Measurements from ENCODE around the gene FZD8.

The FZD8 gene

DNA sequence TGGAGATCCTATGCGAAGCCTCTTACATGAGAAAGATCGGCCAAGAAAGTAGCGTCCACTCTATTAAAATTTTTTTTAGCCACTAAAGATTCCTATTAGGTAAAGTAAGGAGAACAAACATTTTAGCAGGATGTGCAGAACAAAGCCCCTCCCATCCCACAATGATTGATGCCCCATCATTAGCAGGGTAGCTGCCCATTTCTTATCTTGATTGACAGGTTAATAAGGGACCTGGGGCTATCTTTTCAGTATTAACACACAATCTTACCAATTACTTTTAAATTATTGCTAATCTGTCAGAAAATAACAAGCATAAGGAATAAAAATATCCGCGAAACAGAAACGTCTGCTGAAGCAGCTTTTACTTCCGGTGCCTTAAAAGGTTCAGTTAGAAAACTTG, 5.1 kb downstream of the FZD8 start:
- no peak overlapping the region for H4K8ac ChIP-seq (ENCODE audit: low read depth, low read length)
- peak overlapping the region; percentile 29 for H3K4me2 ChIP-seq (ENCODE audit: insufficient read depth, low read length, poor library complexity, severe bottlenecking)
- H2BK15ac ChIP-seq (ENCODE audit: low read length): no peak overlapping the region
- peaks cover 4% of the 10 kb centered on the region for H3K79me1 ChIP-seq (ENCODE audit: low read depth, low read length)
- no peak overlapping the region for H3K4ac ChIP-seq (ENCODE audit: low read length)
- no peak overlapping the region for H3K14ac ChIP-seq (ENCODE audit: low read length)
- peak overlapping the region; percentile 51 for H2AFZ ChIP-seq (ENCODE audit: low read length)
- H2BK12ac ChIP-seq (ENCODE audit: low read length): no peak overlapping the region
- no peak overlapping the region for H2AK5ac ChIP-seq (ENCODE audit: low read depth, low read length)
- DNase-seq (ENCODE audit: low spot score): peak; percentile 52
- no peak overlapping the region for H3K9ac ChIP-seq (ENCODE audit: low read depth, low read length, poor library complexity)
- no peak overlapping the region for H2BK5ac ChIP-seq (ENCODE audit: low read length)
- no peak overlapping the region for H2BK120ac ChIP-seq (ENCODE audit: low read depth, low read length)
- WGBS, 2 donors (ENCODE audit: extremely low coverage in 2 of 2, insufficient read length in 2 of 2, insufficient replicate concordance in 1 of 2): no CpG with 5 or more reads among the region's 7 CpGs
- peaks cover 6 to 14% of the 10 kb centered on the region in 2 donors for H3K4me1 ChIP-seq (ENCODE audit: control insufficient read depth in 2 of 2, insufficient read depth in 1 of 2, low read depth in 1 of 2, low read length in 2 of 2)
- H3K18ac ChIP-seq (ENCODE audit: low read length): no peak overlapping the region
- H3K27ac ChIP-seq (replicated peaks; ENCODE audit: low read length): peak overlapping the region; percentile 89
- peaks cover 0 to 47% (median 0%) of the 10 kb centered on the region in 3 experiments for H3K27me3 ChIP-seq (ENCODE audit: control insufficient read depth in 3 of 3, insufficient read depth in 3 of 3, low read depth in 1 of 3, low read length in 3 of 3)
- H3K4me3 ChIP-seq (ENCODE audit: low read length in 2 of 2): no peak overlapping the region
- no peak overlapping the region for H3K23ac ChIP-seq (ENCODE audit: low read depth, low read length, poor library complexity)
- H4K91ac ChIP-seq (ENCODE audit: low read depth, low read length, poor library complexity): no peak overlapping the region
- H3K36me3 ChIP-seq (replicated peaks in 1 of 2; ENCODE audit: control insufficient read depth in 2 of 2, insufficient read depth in 2 of 2, low read length in 2 of 2): peaks cover 0 to 9% of the 10 kb centered on the region in 2 donors
- H3K9me3 ChIP-seq (replicated peaks in 1 of 2; ENCODE audit: control insufficient read depth in 2 of 2, insufficient read depth in 1 of 2, low read depth in 1 of 2, low read length in 2 of 2): peaks cover 0 to 4% of the 10 kb centered on the region in 2 donors

DNA sequence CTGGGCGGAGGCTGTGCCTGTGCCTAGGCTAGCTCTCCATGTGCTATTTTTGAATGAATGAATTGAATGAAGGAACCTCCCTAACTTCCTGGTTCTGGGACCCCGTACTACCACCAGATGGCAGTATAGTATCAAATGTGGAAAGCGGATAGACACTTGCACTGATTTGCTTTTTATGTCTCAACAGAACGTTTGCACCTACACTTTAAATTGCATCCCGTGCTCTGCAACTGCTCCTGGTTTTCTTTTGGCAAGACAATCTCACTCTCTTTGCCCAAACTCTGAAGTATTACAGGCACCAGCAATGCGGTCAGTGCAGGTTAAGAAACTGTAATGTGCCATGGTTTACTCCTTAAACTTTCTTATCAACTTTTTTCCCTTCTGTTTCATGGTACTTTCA, 6.5 kb downstream of the FZD8 start:
- H2BK12ac ChIP-seq (ENCODE audit: low read length): no peak overlapping the region
- H3K4me2 ChIP-seq (ENCODE audit: insufficient read depth, low read length, poor library complexity, severe bottlenecking): no peak overlapping the region
- H3K9me3 ChIP-seq (replicated peaks in 1 of 2; ENCODE audit: control insufficient read depth in 2 of 2, insufficient read depth in 1 of 2, low read depth in 1 of 2, low read length in 2 of 2): peaks cover 0 to 4% of the 10 kb centered on the region in 2 donors
- H4K91ac ChIP-seq (ENCODE audit: low read depth, low read length, poor library complexity): no peak overlapping the region
- no peak overlapping the region for H2BK5ac ChIP-seq (ENCODE audit: low read length)
- no peak overlapping the region for H3K27ac ChIP-seq (replicated peaks; ENCODE audit: low read length)
- no peak overlapping the region for H3K23ac ChIP-seq (ENCODE audit: low read depth, low read length, poor library complexity)
- no peak overlapping the region for H2BK120ac ChIP-seq (ENCODE audit: low read depth, low read length)
- peaks cover 0 to 39% (median 0%) of the 10 kb centered on the region in 3 experiments for H3K27me3 ChIP-seq (ENCODE audit: control insufficient read depth in 3 of 3, insufficient read depth in 3 of 3, low read depth in 1 of 3, low read length in 3 of 3)
- H3K4me1 ChIP-seq (ENCODE audit: control insufficient read depth in 2 of 2, insufficient read depth in 1 of 2, low read depth in 1 of 2, low read length in 2 of 2): peaks cover 9 to 14% of the 10 kb centered on the region in 2 donors
- peaks cover 4% of the 10 kb centered on the region for H3K79me1 ChIP-seq (ENCODE audit: low read depth, low read length)
- no peak overlapping the region for H3K14ac ChIP-seq (ENCODE audit: low read length)
- H4K8ac ChIP-seq (ENCODE audit: low read depth, low read length): no peak overlapping the region
- peak; percentile 62 for DNase-seq (ENCODE audit: low spot score)
- no peak overlapping the region for H3K4ac ChIP-seq (ENCODE audit: low read length)
- H2AK5ac ChIP-seq (ENCODE audit: low read depth, low read length): no peak overlapping the region
- no peak overlapping the region for H3K4me3 ChIP-seq (ENCODE audit: low read length in 2 of 2)
- WGBS, 2 donors (ENCODE audit: extremely low coverage in 2 of 2, insufficient read length in 2 of 2, insufficient replicate concordance in 1 of 2): no CpG with 5 or more reads among the region's 6 CpGs
- H3K18ac ChIP-seq (ENCODE audit: low read length): no peak overlapping the region
- no peak overlapping the region for H2AFZ ChIP-seq (ENCODE audit: low read length)
- no peak overlapping the region for H2BK15ac ChIP-seq (ENCODE audit: low read length)
- H3K9ac ChIP-seq (ENCODE audit: low read depth, low read length, poor library complexity): no peak overlapping the region
- H3K36me3 ChIP-seq (replicated peaks in 1 of 2; ENCODE audit: control insufficient read depth in 2 of 2, insufficient read depth in 2 of 2, low read length in 2 of 2): peaks cover 0 to 9% of the 10 kb centered on the region in 2 donors

DNA sequence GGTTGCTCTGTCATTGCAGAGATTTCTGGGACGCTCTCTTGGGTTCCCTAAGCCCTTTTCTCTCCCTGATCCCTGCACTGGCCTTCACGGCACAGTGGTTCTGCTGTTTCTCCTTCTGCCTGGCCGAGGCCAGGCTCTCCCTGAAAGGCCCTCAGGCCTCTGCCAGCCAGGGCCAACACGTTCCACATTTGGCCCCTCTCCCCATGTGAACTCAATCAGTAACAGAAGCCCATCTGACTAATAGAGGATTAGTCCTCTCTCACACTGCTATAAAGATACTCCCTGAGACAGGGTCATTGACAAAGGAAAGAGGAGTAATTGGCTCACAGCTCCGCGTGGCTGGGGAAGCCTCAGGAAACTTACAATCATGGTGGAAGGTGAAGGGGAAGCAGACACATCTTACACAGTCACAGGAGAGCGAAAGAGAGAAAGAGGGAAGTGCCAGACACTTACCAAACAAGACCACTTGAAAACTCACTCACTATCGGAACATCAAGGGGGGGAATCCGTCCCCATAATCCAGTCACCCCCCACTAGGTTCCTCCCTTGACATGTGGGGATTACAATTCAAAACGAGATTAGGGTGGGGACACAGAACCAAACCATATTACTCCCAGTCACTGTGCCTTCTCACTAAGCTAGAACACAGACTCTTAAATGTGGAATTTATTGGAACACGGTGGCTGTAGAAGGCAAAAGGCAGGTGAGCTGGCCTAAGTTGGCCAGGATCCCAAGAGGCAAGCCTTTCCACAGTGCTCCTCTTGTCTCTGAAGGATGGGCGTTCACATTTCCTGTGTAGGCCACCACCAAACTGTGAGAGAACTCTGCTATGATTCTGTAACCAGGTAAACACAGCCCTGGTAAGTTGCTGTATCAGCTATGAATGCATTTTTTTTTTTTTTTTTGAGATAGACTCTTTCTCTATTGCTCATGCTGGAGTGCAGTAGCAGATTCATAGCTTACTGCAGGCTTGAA, 8.8 kb downstream of the FZD8 start:
- no peaks in the 10 kb centered on the region for H3K79me1 ChIP-seq (ENCODE audit: low read depth, low read length)
- H3K4ac ChIP-seq (ENCODE audit: low read length): no peak overlapping the region
- H3K4me1 ChIP-seq (ENCODE audit: control insufficient read depth in 2 of 2, insufficient read depth in 1 of 2, low read depth in 1 of 2, low read length in 2 of 2): peaks cover 9 to 11% of the 10 kb centered on the region in 2 donors
- DNase-seq (ENCODE audit: low spot score): no peak
- H3K18ac ChIP-seq (ENCODE audit: low read length): peak overlapping the region; percentile 0
- no peak overlapping the region for H2AFZ ChIP-seq (ENCODE audit: low read length)
- H3K14ac ChIP-seq (ENCODE audit: low read length): no peak overlapping the region
- H2BK120ac ChIP-seq (ENCODE audit: low read depth, low read length): no peak overlapping the region
- H3K36me3 ChIP-seq (replicated peaks in 1 of 2; ENCODE audit: control insufficient read depth in 2 of 2, insufficient read depth in 2 of 2, low read length in 2 of 2): no peaks in the 10 kb centered on the region
- no peak overlapping the region for H3K4me2 ChIP-seq (ENCODE audit: insufficient read depth, low read length, poor library complexity, severe bottlenecking)
- no peak overlapping the region for H3K4me3 ChIP-seq (ENCODE audit: low read length in 2 of 2)
- H3K27me3 ChIP-seq (ENCODE audit: control insufficient read depth in 3 of 3, insufficient read depth in 3 of 3, low read depth in 1 of 3, low read length in 3 of 3): peaks cover 0 to 20% (median 0%) of the 10 kb centered on the region in 3 experiments
- no CpG with 5 or more reads among the region's 12 CpGs for WGBS, 2 donors (ENCODE audit: extremely low coverage in 2 of 2, insufficient read length in 2 of 2, insufficient replicate concordance in 1 of 2)
- no peak overlapping the region for H3K23ac ChIP-seq (ENCODE audit: low read depth, low read length, poor library complexity)
- no peak overlapping the region for H3K9ac ChIP-seq (ENCODE audit: low read depth, low read length, poor library complexity)
- H2BK15ac ChIP-seq (ENCODE audit: low read length): no peak overlapping the region
- no peak overlapping the region for H4K91ac ChIP-seq (ENCODE audit: low read depth, low read length, poor library complexity)
- H2BK12ac ChIP-seq (ENCODE audit: low read length): no peak overlapping the region
- no peaks in the 10 kb centered on the region for H3K9me3 ChIP-seq (replicated peaks in 1 of 2; ENCODE audit: control insufficient read depth in 2 of 2, insufficient read depth in 1 of 2, low read depth in 1 of 2, low read length in 2 of 2)
- no peak overlapping the region for H2AK5ac ChIP-seq (ENCODE audit: low read depth, low read length)
- no peak overlapping the region for H4K8ac ChIP-seq (ENCODE audit: low read depth, low read length)
- H3K27ac ChIP-seq (replicated peaks; ENCODE audit: low read length): no peak overlapping the region
- H2BK5ac ChIP-seq (ENCODE audit: low read length): no peak overlapping the region

DNA sequence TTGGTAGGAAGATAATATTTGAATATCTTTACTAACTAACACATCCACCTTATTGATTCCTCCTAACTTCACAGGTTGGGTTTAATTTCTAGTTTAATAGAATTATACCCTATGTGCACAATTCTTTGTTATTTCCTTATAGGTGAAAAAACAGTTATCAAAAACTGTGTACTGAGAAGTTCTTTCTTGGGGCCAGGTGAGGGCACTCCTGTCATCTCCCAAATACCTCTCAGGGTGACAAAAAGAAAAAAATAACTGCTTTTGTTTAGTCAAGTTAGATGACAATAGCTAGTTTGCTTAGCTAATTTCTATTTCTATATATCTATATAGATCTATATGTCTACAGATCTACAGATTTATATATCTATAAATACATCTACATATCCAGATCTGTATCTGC, 10.1 kb downstream of the FZD8 start:
- Histone ChIP-seq H2AFZ (ENCODE audit: low read length) (no peak overlapping the region), H3K14ac (ENCODE audit: low read length) (no peak overlapping the region), H3K4ac (ENCODE audit: low read length) (no peak overlapping the region), H3K79me1 (ENCODE audit: low read depth, low read length) (no peaks in the 10 kb centered on the region), H3K4me2 (ENCODE audit: insufficient read depth, low read length, poor library complexity, severe bottlenecking) (no peak overlapping the region), H2AK5ac (ENCODE audit: low read depth, low read length) (no peak overlapping the region), H2BK5ac (ENCODE audit: low read length) (no peak overlapping the region), H2BK120ac (ENCODE audit: low read depth, low read length) (no peak overlapping the region), H4K91ac (ENCODE audit: low read depth, low read length, poor library complexity) (no peak overlapping the region), H3K27ac (replicated peaks; ENCODE audit: low read length) (no peak overlapping the region), H3K9me3 (replicated peaks in 1 of 2; ENCODE audit: control insufficient read depth in 2 of 2, insufficient read depth in 1 of 2, low read depth in 1 of 2, low read length in 2 of 2) (no peaks in the 10 kb centered on the region), H3K18ac (ENCODE audit: low read length) (no peak overlapping the region), H3K36me3 (replicated peaks in 1 of 2; ENCODE audit: control insufficient read depth in 2 of 2, insufficient read depth in 2 of 2, low read length in 2 of 2) (no peaks in the 10 kb centered on the region), H3K27me3 (ENCODE audit: control insufficient read depth in 3 of 3, insufficient read depth in 3 of 3, low read depth in 1 of 3, low read length in 3 of 3) (peaks cover 0 to 12% (median 0%) of the 10 kb centered on the region in 3 experiments), H3K4me1 (ENCODE audit: control insufficient read depth in 2 of 2, insufficient read depth in 1 of 2, low read depth in 1 of 2, low read length in 2 of 2) (peaks cover 3 to 9% of the 10 kb centered on the region in 2 donors), H2BK12ac (ENCODE audit: low read length) (no peak overlapping the region), H3K23ac (ENCODE audit: low read depth, low read length, poor library complexity) (no peak overlapping the region), H2BK15ac (ENCODE audit: low read length) (no peak overlapping the region), H3K9ac (ENCODE audit: low read depth, low read length, poor library complexity) (no peak overlapping the region), H4K8ac (ENCODE audit: low read depth, low read length) (no peak overlapping the region), H3K4me3 (ENCODE audit: low read length in 2 of 2) (no peak overlapping the region)
- no peak for DNase-seq (ENCODE audit: low spot score)
